Natural killer cell treated with Interleukin-12 subunit alpha and Interleukin-12 subunit beta and Interleukin-15 and Interleukin-18, amount 100 ng/mL, for 72 hours (primary cell): ENCODE measurements around the gene FHIT. TPM values are rescaled to one million over a fixed set of nuclear protein-coding genes. Genes with fewer than 3 reads are reported as not detected.

Experiments used
- ATAC-seq, 2 donors: fragments of 150-1000 bp; cut with Tn5 transposase in 1 of 2; sonication (Bioruptor Pico), chemical (Tn5 transposase) in 1 of 2; 2 replicates each; pipeline ENCODE4 v1.10.0; 2021
- DNase-seq: peaks from one replicate; pipeline ENCODE4 v3.0.0; 2022; ENCODE audit warnings: low spot score
- H3K27ac Mint-ChIP-seq, 2 donors: 1 replicate in 1 of 2; 2 replicates in 1 of 2; pipeline ENCODE4 v1.8.0; 2022; ENCODE audit warnings: mixed read lengths in 2 of 2, mild to moderate bottlenecking in 1 of 2, moderate library complexity in 1 of 2
- H3K27me3 Mint-ChIP-seq, 2 donors: 1 replicate in 1 of 2; 2 replicates in 1 of 2; pipeline ENCODE4 v1.8.0; 2022; ENCODE audit warnings: mixed read lengths in 2 of 2
- H3K36me3 Mint-ChIP-seq: one replicate; pipeline ENCODE4 v1.8.0; 2022; ENCODE audit warnings: mixed read lengths
- H3K4me1 Mint-ChIP-seq, 2 donors: 1 replicate in 1 of 2; 2 replicates in 1 of 2; pipeline ENCODE4 v1.8.0; 2022; ENCODE audit warnings: low read depth in 2 of 2, mixed read lengths in 2 of 2, mild to moderate bottlenecking in 1 of 2
- H3K4me3 Mint-ChIP-seq: one replicate; pipeline ENCODE4 v1.8.0; 2022; ENCODE audit warnings: mixed read lengths
- H3K9me3 Mint-ChIP-seq: 2 replicates; pipeline ENCODE4 v1.8.0; 2022; ENCODE audit warnings: mixed read lengths
- total RNA-seq, 2 donors: library from RNA; stranded (reverse); gene quantifications; one replicate each; pipeline ENCODE4 v1.2.3, GENCODE V29; 2022

Gene FHIT
- total RNA-seq, 2 donors from 2014 or later, result 2.4 to 3.0 TPM

- no peaks in the 10 kb centered on the region for H3K9me3 Mint-ChIP-seq
- H3K27ac Mint-ChIP-seq, result no peak overlapping the region
- no peak overlapping the region for H3K4me3 Mint-ChIP-seq
- H3K4me1 Mint-ChIP-seq, result no peaks in the 10 kb centered on the region
- ATAC-seq (no peak), DNase-seq (no peak)
- no peaks in the 10 kb centered on the region for H3K36me3 Mint-ChIP-seq
- H3K27me3 Mint-ChIP-seq, result no peaks in the 10 kb centered on the region
These were observed 815.2 kb downstream of the FHIT start for GRCh38 chr3:60435941-60436650.

GRCh38 chr3:60434950-60435349 lies 816.3 kb downstream of the FHIT start:
- no peak for ATAC-seq
- Mint-ChIP-seq H3K4me3 (no peak overlapping the region), H3K27ac (no peak overlapping the region), H3K4me1 (no peaks in the 10 kb centered on the region), H3K9me3 (no peaks in the 10 kb centered on the region), H3K27me3 (no peaks in the 10 kb centered on the region), H3K36me3 (no peaks in the 10 kb centered on the region)
- DNase-seq, result no peak

GRCh38 chr3:60434323-60434722 lies 816.9 kb downstream of the FHIT start:
- H3K4me1 Mint-ChIP-seq, result no peaks in the 10 kb centered on the region
- H3K36me3 Mint-ChIP-seq, result no peaks in the 10 kb centered on the region
- no peak overlapping the region for H3K27ac Mint-ChIP-seq
- DNase-seq (no peak), ATAC-seq (no peak)
- no peaks in the 10 kb centered on the region for H3K27me3 Mint-ChIP-seq
- no peaks in the 10 kb centered on the region for H3K9me3 Mint-ChIP-seq
- no peak overlapping the region for H3K4me3 Mint-ChIP-seq

- DNase-seq, result no peak
- H3K9me3 Mint-ChIP-seq, result no peaks in the 10 kb centered on the region
- H3K36me3 Mint-ChIP-seq, result no peaks in the 10 kb centered on the region
- H3K4me3 Mint-ChIP-seq, result no peak overlapping the region
- H3K27me3 Mint-ChIP-seq, result no peaks in the 10 kb centered on the region
- no peaks in the 10 kb centered on the region for H3K4me1 Mint-ChIP-seq
- H3K27ac Mint-ChIP-seq, result no peak overlapping the region
- no peak for ATAC-seq
These were observed 819.7 kb downstream of the FHIT start for GRCh38 chr3:60431599-60431958.

- Mint-ChIP-seq H3K27me3 (no peaks in the 10 kb centered on the region), H3K27ac (no peak overlapping the region), H3K4me3 (no peak overlapping the region), H3K4me1 (no peaks in the 10 kb centered on the region), H3K9me3 (no peaks in the 10 kb centered on the region), H3K36me3 (no peaks in the 10 kb centered on the region)
- no peak for DNase-seq
- no peak for ATAC-seq
These were observed 821.0 kb downstream of the FHIT start for GRCh38 chr3:60430205-60430604.

GRCh38 chr3:60427109-60427508 lies 824.1 kb downstream of the FHIT start:
- H3K27me3 Mint-ChIP-seq, result no peaks in the 10 kb centered on the region
- DNase-seq (no peak), ATAC-seq (no peak)
- H3K36me3 Mint-ChIP-seq, result no peaks in the 10 kb centered on the region
- H3K27ac Mint-ChIP-seq, result no peak overlapping the region
- no peaks in the 10 kb centered on the region for H3K9me3 Mint-ChIP-seq
- H3K4me1 Mint-ChIP-seq, result no peaks in the 10 kb centered on the region
- H3K4me3 Mint-ChIP-seq, result no peak overlapping the region

- no peaks in the 10 kb centered on the region for H3K9me3 Mint-ChIP-seq
- H3K27ac Mint-ChIP-seq, result no peak overlapping the region
- ATAC-seq, result no peak
- no peak overlapping the region for H3K4me3 Mint-ChIP-seq
- no peaks in the 10 kb centered on the region for H3K36me3 Mint-ChIP-seq
- H3K27me3 Mint-ChIP-seq, result no peaks in the 10 kb centered on the region
- H3K4me1 Mint-ChIP-seq, result no peaks in the 10 kb centered on the region
- DNase-seq, result no peak
These were observed 826.3 kb downstream of the FHIT start for GRCh38 chr3:60424942-60425341.

- Mint-ChIP-seq H3K27me3 (no peaks in the 10 kb centered on the region), H3K36me3 (no peaks in the 10 kb centered on the region), H3K4me3 (no peak overlapping the region), H3K9me3 (no peaks in the 10 kb centered on the region), H3K27ac (no peak overlapping the region), H3K4me1 (no peaks in the 10 kb centered on the region)
- DNase-seq (no peak), ATAC-seq (no peak)
These were observed 827.2 kb downstream of the FHIT start for GRCh38 chr3:60424034-60424433.

- no peaks in the 10 kb centered on the region for H3K36me3 Mint-ChIP-seq
- no peak for DNase-seq
- H3K9me3 Mint-ChIP-seq, result no peaks in the 10 kb centered on the region
- H3K4me1 Mint-ChIP-seq, result no peaks in the 10 kb centered on the region
- H3K27ac Mint-ChIP-seq, result no peak overlapping the region
- no peak overlapping the region for H3K4me3 Mint-ChIP-seq
- no peaks in the 10 kb centered on the region for H3K27me3 Mint-ChIP-seq
- ATAC-seq, result no peak
These were observed 827.7 kb downstream of the FHIT start for GRCh38 chr3:60423556-60423955.

- no peaks in the 10 kb centered on the region for H3K9me3 Mint-ChIP-seq
- no peaks in the 10 kb centered on the region for H3K36me3 Mint-ChIP-seq
- no peak for DNase-seq
- no peak overlapping the region for H3K27ac Mint-ChIP-seq
- no peak for ATAC-seq
- no peaks in the 10 kb centered on the region for H3K27me3 Mint-ChIP-seq
- H3K4me3 Mint-ChIP-seq, result no peak overlapping the region
- H3K4me1 Mint-ChIP-seq, result no peaks in the 10 kb centered on the region
These were observed 829.4 kb downstream of the FHIT start for GRCh38 chr3:60421749-60422446.

GRCh38 chr3:60417576-60417975 lies 833.7 kb downstream of the FHIT start:
- Mint-ChIP-seq H3K4me3 (no peak overlapping the region), H3K4me1 (no peaks in the 10 kb centered on the region), H3K27me3 (no peaks in the 10 kb centered on the region), H3K27ac (no peak overlapping the region), H3K9me3 (no peaks in the 10 kb centered on the region), H3K36me3 (no peaks in the 10 kb centered on the region)
- ATAC-seq (no peak), DNase-seq (no peak)

- Mint-ChIP-seq H3K27ac (no peak overlapping the region), H3K4me3 (no peak overlapping the region), H3K27me3 (peaks cover 0 to 2% of the 10 kb centered on the region in 2 donors), H3K4me1 (no peaks in the 10 kb centered on the region), H3K36me3 (no peaks in the 10 kb centered on the region), H3K9me3 (no peaks in the 10 kb centered on the region)
- ATAC-seq (no peak), DNase-seq (no peak)
These were observed 837.2 kb downstream of the FHIT start for GRCh38 chr3:60414011-60414410.

- H3K4me3 Mint-ChIP-seq, result no peak overlapping the region
- H3K27me3 Mint-ChIP-seq, result peaks cover 0 to 2% of the 10 kb centered on the region in 2 donors
- H3K36me3 Mint-ChIP-seq, result no peaks in the 10 kb centered on the region
- H3K9me3 Mint-ChIP-seq, result no peaks in the 10 kb centered on the region
- no peak for DNase-seq
- no peaks in the 10 kb centered on the region for H3K4me1 Mint-ChIP-seq
- H3K27ac Mint-ChIP-seq, result no peak overlapping the region
- no peak for ATAC-seq
These were observed 837.7 kb downstream of the FHIT start for GRCh38 chr3:60413551-60413950.

GRCh38 chr3:60403866-60404265 lies 847.4 kb downstream of the FHIT start:
- H3K27ac Mint-ChIP-seq, result no peak overlapping the region
- H3K36me3 Mint-ChIP-seq, result no peaks in the 10 kb centered on the region
- peaks cover 0 to 4% of the 10 kb centered on the region in 2 donors for H3K27me3 Mint-ChIP-seq
- DNase-seq (no peak), ATAC-seq (no peak)
- no peak overlapping the region for H3K4me3 Mint-ChIP-seq
- H3K9me3 Mint-ChIP-seq, result no peaks in the 10 kb centered on the region
- H3K4me1 Mint-ChIP-seq, result peaks cover 2 to 4% of the 10 kb centered on the region in 2 donors

GRCh38 chr3:60402931-60403330 lies 848.3 kb downstream of the FHIT start:
- H3K4me3 Mint-ChIP-seq, result no peak overlapping the region
- ATAC-seq, result no peak
- H3K4me1 Mint-ChIP-seq, result peaks cover 2 to 4% of the 10 kb centered on the region in 2 donors
- H3K27ac Mint-ChIP-seq, result no peak overlapping the region
- peaks cover 0 to 2% of the 10 kb centered on the region in 2 donors for H3K27me3 Mint-ChIP-seq
- no peaks in the 10 kb centered on the region for H3K36me3 Mint-ChIP-seq
- no peaks in the 10 kb centered on the region for H3K9me3 Mint-ChIP-seq
- no peak for DNase-seq
